Panc1 (cell line): ENCODE data around the gene SP6.

ENCODE experiments used
- CTCF ChIP-seq: fragments of 450-650 bp; IDR thresholded peaks from 2 replicates; pipeline ENCODE4 v1.5.1; 2017; ENCODE audit warnings: mild to moderate bottlenecking
- POLR2AphosphoS5 ChIP-seq: IDR thresholded peaks from 2 replicates; pipeline ENCODE4 v1.6.1; 2012; ENCODE audit warnings: mild to moderate bottlenecking, low read depth, low read length, moderate library complexity
- REST ChIP-seq, 2 experiments: IDR thresholded peaks; 2 replicates each; pipeline ENCODE4 v1.6.1; 2011 to 2012; ENCODE audit warnings: low read depth in 2 of 2, control low read depth in 1 of 2, low read length in 1 of 2, mild to moderate bottlenecking in 1 of 2, moderate library complexity in 1 of 2; ENCODE audit not compliant: insufficient read depth in 1 of 2

DNA sequence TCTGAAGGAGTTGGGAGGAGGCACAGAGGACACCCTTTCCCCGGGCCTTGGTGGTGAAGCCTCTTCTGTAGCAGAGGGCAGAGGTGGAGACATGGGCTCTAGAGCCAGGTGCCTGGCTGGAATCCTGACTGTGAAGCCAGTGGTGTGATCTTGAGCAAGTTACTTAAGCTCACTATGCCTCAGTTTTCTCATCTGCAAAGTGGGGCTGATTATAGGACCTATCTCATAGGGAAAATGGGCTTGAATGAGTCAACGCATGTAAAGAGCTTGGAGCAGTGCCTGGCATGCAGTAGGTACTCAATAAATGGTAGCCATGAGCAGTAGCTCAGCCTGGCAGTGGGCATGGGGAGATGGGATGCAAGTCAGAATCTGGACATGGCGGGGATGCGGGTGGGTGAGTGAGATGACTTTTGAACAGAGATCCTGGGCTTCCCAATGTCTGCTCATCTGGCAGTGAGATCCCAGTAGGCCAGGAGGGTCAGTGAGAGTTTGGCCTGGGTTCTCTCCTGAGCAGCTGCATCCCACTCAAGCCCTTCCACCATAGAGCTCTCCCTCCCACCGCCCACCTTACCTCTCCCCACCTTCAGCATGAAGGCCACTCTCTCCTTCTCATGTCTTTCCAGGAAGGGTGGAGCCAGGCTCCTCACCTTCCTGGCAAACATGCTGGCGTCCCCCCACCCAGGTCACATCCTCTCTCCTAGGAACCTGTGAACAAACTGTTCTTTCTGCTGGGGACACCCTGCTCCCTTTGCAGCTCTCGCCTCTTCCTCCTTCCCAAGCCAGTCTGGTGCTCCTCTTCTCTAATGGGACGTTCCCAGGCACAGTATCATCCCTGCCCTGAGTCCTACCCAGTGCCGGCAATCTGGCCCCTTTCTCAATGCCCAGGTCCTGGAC, 32.0 kb upstream of the SP6 start:
- TF ChIP-seq CTCF = no peak
- no peak for TF ChIP-seq REST (IDR thresholded peaks at IDR 0.05; ENCODE audit: insufficient read depth in 1 of 2, low read depth in 2 of 2, low read length in 1 of 2)
- TF ChIP-seq POLR2AphosphoS5 = no peak
